Measurements from ENCODE around the gene EDEM1. TPM values are rescaled to one million over a fixed set of nuclear protein-coding genes. Genes with fewer than 3 reads are reported as not detected.

EDEM1 gene
- total RNA-seq, 1 experiment from 2014 or later: 51.3 TPM

DNA sequence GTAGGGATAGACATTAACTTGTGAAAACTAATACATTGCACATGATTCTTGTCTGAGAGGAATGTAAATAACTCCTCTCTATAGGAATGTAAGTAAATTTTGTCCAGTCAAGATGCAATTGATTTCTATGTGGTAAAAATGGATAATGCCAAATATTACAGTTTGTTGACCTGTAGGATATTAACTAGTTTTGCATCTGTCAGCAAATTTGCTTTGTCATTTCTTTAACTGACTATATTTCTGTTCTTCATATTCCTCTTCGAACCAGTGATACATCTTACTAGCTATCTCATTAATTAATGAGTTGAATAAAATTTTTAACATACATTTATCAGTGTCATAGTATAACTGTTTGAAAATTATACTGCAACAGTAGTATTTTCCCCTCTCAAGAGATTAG lies 80.4 kb downstream of the EDEM1 start:
- Mint-ChIP-seq H3K9me3 (ENCODE audit: unreplicated experiment) (no peaks in the 10 kb centered on the region), H3K4me3 (ENCODE audit: unreplicated experiment) (no peak overlapping the region), H3K27ac (ENCODE audit: unreplicated experiment) (no peak overlapping the region)

More for the DNA sequence above, 80.4 kb downstream of the EDEM1 start:
- H3K4me1 Mint-ChIP-seq (ENCODE audit: low read depth, unreplicated experiment): peaks cover 9% of the 10 kb centered on the region
- ChIA-PET POLR2A (no interaction called here), CTCF (no interaction called here)
- Histone ChIP-seq H3K9me3 (no peaks in the 10 kb centered on the region), H3K4me3 (ENCODE audit: low read depth, low read length) (no peak overlapping the region), H3K36me3 (ENCODE audit: control insufficient read depth, insufficient read depth, low read length) (no peaks in the 10 kb centered on the region), H3K4me1 (0 out of 2 replicates have a peak, but pooled peaks cover 5% of the 10 kb centered on the region), H3K27me3 (replicated peaks; ENCODE audit: control insufficient read depth, insufficient read depth, low read length) (no peaks in the 10 kb centered on the region)
- H3K27me3 Mint-ChIP-seq (ENCODE audit: insufficient read depth, unreplicated experiment): no peaks in the 10 kb centered on the region
- TF ChIP-seq, protein P1, sequence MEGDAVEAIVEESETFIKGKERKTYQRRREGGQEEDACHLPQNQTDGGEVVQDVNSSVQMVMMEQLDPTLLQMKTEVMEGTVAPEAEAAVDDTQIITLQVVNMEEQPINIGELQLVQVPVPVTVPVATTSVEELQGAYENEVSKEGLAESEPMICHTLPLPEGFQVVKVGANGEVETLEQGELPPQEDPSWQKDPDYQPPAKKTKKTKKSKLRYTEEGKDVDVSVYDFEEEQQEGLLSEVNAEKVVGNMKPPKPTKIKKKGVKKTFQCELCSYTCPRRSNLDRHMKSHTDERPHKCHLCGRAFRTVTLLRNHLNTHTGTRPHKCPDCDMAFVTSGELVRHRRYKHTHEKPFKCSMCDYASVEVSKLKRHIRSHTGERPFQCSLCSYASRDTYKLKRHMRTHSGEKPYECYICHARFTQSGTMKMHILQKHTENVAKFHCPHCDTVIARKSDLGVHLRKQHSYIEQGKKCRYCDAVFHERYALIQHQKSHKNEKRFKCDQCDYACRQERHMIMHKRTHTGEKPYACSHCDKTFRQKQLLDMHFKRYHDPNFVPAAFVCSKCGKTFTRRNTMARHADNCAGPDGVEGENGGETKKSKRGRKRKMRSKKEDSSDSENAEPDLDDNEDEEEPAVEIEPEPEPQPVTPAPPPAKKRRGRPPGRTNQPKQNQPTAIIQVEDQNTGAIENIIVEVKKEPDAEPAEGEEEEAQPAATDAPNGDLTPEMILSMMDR (IDR thresholded peaks at IDR 0.05; ENCODE audit: insufficient read depth in 1 of 2, low read depth in 1 of 2, low read length in 1 of 2, severe bottlenecking in 1 of 2, unreplicated experiment in 1 of 2): no peak
- no peak for DNase-seq
- intact Hi-C loops (cut with micrococcal nuclease; ENCODE audit: unreplicated experiment): no loop called here
- BruUV-seq (replicated peaks): no TSS peak
- H3K36me3 Mint-ChIP-seq (ENCODE audit: insufficient read depth, unreplicated experiment): no peaks in the 10 kb centered on the region

Small RNAs within 50 kb of the gene (microRNA-seq; reads per million reads assigned to microRNA genes)
- not detected for gene MIR4790

Other genes with a start within 250 kb of the EDEM1 start
- 8.5 and 8.7 TPM in 2 replicates for gene BHLHE40, start 208.3 kb upstream of the EDEM1 start, total RNA-seq (2022)
- gene ARL8B, start 65.4 kb upstream of the EDEM1 start, total RNA-seq (2022): 56.1 and 65.0 TPM in 2 replicates

Measured in Caco-2 (cell line).